ENCODE results near the gene TBX5.

DNA sequence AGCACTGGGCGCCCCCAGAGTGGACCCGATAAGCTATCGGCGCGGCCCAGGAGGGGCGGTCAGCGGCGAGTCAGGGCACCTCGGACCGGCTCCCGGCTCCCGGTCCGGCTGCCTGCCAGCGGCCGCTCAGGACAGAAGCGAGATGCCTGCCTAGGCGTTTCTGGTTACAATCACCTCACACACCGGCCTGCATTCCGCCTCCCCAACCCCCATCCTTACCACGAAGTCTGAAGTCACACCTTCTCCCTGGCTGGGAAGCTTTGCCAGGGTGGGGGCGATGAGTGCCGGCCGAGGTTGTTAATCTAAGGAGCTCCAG is 42.6 kb upstream of the TBX5 start:
- TF ChIP-seq EZH2 (IDR thresholded peaks at IDR 0.05; ENCODE audit: borderline replicate concordance, insufficient read depth, low read depth, low read length, poor library complexity, severe bottlenecking) (no peak), CTCF (IDR thresholded peaks at IDR 0.05) (no peak)

Measured in B cell (primary cell).